Fibroblast of the conjunctiva (primary cell): ENCODE data around the gene BCL2.

Experiments used
- DNase-seq: peaks from one replicate; pipeline ENCODE4 v3.0.0-alpha.2; 2010; ENCODE audit warnings: low read depth

BCL2 gene

DNA sequence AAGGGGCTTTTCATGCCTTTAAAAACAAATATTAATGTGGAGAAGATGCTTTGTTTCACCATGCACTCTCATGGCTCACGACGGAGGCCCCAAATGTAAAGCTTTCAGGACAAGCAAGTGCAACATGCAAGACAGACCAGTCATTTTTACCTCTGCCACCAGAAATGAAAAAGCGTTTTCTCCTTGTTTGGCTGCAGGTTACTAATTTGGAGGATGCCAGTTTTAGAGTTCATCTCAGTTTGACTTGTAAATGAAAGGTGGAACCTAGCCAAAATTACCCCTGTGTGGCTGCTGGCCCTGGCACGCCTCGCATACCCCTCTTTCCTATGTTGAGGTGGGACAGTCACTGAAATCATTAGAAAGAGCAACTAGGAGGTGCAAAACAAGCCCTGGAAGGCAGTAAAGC lies 138.6 kb downstream of the BCL2 start:
- no peak for DNase-seq

DNA sequence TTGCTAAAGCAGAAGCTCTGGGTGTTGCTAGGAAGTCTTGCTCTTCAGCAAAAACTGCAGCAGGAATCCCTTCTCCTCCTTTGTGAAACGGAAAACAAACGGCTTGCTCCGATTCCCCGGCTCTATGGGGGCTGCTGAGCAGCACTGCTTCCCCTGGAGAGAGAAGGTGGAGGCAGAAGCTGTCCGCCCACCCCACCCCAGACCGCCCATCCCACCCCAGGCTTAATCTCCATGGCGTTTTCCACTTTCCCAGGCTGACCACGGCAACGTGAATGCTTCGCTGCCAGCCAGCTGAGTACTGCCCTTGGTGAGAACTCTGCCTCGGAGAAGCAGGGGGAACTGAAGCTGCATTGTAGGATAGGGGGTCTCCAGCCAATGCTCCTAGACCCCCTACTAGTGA lies 139.2 kb downstream of the BCL2 start:
- no peak for DNase-seq

DNA sequence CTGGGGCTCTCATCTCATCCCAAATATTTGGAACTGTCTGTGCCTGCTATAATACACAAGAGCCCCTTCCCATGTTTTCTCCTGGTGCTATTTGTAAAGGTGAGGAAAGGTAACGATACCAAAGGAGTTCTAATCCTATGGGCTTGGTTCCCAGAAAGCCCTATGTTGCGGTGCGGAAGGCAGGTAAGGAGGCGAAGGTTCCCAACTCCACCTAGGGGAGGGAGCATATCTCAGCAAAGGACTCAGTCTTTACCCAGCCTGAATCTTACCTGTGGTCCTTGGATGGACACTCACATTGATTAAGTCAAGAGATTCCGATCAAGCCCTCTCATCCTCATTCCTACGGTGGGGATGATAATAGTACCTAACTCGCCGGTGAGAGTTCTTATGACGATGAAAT lies 140.1 kb downstream of the BCL2 start:
- DNase-seq = no peak

DNA sequence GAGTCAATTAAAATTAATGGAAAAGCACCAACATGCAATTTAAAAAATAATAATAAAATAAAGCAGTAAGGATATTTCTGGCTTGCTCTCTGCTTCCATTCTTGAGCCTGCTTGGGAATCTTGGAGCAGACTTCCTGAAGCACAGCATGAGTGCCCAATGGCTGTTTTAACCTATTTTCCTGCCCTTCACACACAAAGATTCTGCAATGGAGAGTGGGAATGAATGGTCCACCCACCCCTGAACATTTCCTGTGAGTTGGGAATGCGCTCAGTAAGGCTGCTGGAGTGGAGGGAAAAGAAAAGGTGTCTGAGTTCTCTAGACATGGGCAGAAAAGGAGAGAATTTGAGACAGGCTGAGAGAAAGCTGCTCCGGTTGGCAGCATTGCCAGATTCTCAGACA lies 140.6 kb downstream of the BCL2 start:
- no peak for DNase-seq

GRCh38 chr18:63177919-63178821 lies 141.4 kb downstream of the BCL2 start:
- DNase-seq = peak; percentile 37

DNA sequence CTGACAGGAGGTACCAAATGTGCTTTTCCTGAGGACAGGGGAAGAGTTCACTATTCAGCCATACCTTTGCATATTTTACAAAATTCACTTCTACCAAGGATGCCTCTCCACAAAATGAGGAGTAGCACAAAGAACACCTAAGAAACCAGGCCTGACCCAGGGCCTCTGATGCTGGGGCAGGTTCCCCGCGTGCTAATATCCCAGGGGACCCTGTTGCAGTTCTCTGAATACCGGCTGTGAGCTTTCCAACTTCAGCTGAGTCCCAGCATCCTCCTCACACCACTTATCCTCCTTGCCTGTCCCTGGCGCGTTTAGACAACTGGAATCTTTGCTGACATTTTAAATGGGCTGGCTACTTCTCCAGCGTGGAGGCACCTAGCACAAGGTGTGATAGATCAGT lies 142.3 kb downstream of the BCL2 start:
- DNase-seq = no peak

DNA sequence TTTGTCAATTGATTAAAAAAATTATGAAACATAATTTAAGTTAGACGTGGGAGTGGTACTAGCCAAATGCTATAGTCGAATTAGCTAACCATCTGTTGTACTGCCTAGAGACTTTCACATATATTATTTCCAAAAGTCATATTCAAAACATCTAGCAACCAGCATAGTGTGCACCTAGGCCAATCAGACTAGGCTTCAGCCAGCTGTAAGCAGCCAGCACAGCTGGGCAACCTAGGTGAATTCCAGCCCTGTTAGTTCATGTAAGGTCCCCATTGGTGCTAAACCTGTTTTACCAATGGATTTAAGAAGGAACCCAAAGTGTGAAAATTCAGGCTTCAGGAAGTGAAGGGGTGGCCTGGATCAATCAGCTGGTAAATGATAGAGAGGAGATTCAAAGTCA lies 144.3 kb downstream of the BCL2 start:
- DNase-seq = no peak

GRCh38 chr18:63173983-63174382 lies 145.6 kb downstream of the BCL2 start:
- no peak for DNase-seq

GRCh38 chr18:63169853-63170252 lies 149.7 kb downstream of the BCL2 start:
- DNase-seq = no peak

DNA sequence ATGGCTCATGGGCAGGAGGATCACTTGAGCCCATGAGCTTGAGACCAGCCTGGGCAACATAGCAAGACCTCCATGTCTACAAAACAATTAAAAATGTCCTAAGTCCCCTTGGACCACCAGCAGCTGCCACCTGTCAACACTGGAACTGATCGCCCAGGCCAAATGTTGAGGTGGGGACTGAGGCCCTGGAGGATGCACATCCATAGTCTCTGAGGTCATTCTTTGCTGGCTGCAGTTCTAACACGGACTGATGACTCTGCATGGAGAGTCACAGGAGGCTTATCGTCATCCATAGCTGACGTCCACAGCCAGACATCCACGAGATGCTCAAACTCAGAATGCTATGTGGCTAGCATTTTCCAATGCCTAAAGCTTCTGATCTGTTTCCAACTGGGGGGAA lies 151.3 kb downstream of the BCL2 start:
- no peak for DNase-seq

DNA sequence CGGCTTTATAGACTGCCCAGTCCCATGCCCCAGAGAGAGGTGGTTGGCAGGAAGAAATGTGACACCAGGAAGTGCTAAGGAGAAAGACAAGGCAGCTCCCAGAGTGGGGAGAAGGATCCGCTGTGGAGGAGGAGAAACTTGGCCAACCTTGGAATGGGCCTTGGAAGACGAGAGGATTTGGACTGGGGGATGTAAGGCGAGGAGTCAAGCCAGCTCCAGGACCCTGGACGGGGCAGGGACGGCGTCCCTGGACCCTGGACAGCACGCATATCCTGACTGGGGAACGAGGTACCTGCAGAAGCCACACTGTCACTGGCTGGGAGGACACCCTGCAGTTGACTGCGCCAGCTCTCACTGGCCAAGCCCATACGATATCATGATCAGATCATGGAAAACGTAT lies 153.4 kb downstream of the BCL2 start:
- no peak for DNase-seq

DNA sequence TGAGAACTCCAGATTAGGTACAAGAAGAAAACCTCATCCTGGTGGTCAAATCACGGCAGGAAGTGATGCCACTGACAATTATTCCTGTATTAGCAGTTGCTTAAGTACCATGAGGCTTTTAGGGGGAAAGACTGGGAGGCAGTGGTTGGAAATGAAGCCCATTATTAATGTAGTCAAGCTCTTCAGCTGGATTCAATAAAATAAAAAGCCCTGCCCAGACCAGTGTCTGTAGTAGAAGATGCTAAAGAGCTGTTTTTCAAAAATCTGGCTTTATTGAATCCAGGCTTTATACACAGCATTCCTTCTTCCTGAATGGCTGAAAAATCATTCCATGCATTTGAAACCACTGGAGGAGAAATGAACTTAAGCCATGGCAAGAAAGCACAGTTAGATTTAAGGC lies 155.2 kb downstream of the BCL2 start:
- DNase-seq = no peak

- no peak for DNase-seq
Measured at GRCh38 chr18:63162271-63163014, 157.1 kb downstream of the BCL2 start.

DNA sequence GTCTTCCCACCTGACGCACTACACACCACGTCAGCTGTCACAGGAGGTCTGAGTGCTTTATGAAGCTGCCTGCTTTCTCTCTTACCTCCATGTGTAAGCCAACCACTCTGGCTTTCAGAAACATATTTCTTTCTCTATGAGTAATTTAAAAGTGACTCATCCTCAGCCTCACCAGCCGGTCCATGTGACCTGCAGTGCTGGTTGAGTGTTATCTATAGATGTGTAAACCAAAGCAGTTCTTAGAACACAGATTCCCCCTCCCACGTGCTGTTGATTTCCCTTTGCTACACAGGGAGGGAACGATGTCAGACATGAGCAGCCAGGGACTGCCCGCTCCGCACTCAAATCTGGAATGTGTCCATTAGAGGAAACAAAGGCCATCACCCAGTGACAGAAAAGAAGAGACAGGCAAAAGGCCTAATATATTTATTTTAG lies 157.8 kb downstream of the BCL2 start:
- peak; percentile 60 for DNase-seq

GRCh38 chr18:63161032-63161760 lies 158.4 kb downstream of the BCL2 start:
- no peak for DNase-seq

DNA sequence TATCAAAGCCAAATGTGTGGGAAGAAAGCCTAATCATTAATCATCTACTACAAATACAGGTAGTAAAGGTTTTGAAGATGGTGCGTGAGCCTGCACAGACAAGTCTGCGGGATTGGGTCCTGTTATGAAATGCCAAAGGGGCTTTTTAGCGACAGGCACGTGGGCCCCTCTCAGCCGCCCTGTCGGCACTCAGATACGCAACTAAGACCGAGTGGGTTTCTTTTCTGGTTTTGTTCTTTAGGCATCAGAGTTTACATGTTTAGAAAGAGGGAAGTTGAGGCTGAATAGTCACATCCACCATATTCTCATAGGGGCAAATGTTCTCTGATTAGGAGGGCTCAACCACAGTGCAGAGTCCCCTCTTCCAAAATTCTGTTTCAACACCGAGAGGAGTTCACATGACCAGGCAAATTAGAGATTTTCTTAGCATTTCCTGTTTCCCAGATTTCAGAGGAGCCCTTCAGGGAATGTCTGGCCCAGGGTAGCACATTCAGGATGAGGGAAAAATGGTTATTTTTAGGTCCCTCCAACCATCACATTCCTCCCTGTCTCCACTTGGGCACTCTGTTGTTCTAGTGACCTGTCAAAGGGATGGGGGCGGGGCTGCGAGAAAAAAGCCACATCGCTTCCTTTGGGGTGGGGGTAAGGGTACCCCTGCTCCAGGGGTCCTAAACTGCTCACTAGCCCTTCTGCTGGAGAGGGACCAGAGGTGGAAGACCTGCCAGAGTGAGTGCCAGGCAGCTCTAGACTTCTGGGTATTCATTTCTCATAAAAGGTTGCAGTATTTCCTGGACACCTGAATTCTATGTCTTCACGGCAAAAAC lies 159.2 kb downstream of the BCL2 start:
- no peak for DNase-seq

- DNase-seq = no peak
Measured at GRCh38 chr18:63159590-63159989, 160.0 kb downstream of the BCL2 start.

DNA sequence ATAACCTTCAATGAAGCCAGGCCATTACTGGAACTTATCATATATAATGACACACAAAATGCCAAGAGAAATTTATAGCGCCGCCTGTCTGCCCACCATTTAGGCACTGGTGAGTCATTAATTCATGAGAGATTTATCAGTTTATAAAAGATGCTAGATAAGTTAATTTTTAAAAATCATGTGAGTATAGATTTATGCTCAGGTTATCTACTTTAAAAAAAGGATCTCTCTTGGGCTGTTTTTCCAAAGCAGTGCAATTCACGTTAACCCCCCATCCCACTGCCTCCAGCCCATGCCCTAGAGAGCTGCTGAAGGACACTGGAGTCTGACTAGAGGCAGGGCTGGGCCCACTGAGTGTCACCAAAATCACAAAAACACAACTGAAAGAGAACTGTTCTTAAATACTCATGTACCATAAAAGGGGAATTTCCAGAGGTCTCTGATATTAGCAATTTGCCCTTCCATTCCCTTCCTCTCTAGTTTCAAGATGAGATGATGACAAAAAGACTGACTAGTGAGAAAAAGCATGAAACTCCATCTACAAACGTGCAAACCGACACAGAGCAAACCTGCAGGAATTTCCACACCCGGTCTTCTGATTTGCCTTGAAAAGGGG lies 160.8 kb downstream of the BCL2 start:
- no peak for DNase-seq

GRCh38 chr18:63158012-63158631 lies 161.4 kb downstream of the BCL2 start:
- DNase-seq = no peak

- DNase-seq = no peak
Measured at GRCh38 chr18:63157293-63158011, 162.1 kb downstream of the BCL2 start.
